IMR-90 (cell line): ENCODE results near the gene SESN1. TPM values are rescaled to one million over a fixed set of nuclear protein-coding genes. Genes with fewer than 3 reads are reported as not detected.

Source experiments
- ATAC-seq: fragments of 200-7000 bp; cut with Tn5 transposase; 2 replicates; pipeline ENCODE4 v1.9.1; 2020; ENCODE audit warnings: low read depth, mild to moderate bottlenecking, moderate library complexity
- BruUV-seq: library from RNA; stranded (reverse); fragments of 400-500 nt; replicated peaks from 2 replicates; lab custom pipeline; 2021; lab: Mats Ljungman, UMichigan
- CTCF ChIA-PET: fragments of 300-600 bp; formaldehyde crosslinking; extraction: SDS; loops from one replicate; lab custom pipeline; 2021; ENCODE audit warnings: antibody characterized with exemption; lab: Yijun Ruan, JAX
- POLR2A ChIA-PET: fragments of 300-600 bp; sonication (Branson Sonifier 250); formaldehyde crosslinking; loops from one replicate; lab custom pipeline; 2022; ENCODE audit warnings: antibody characterized with exemption; ENCODE audit not compliant: unreplicated experiment; lab: Charles Lee
- DNase-seq: peaks from one replicate; pipeline ENCODE4 v3.0.0; 2013
- H2AFZ ChIP-seq: replicated peaks from 2 replicates; pipeline ENCODE3; 2013; ENCODE audit warnings: low read length, mild to moderate bottlenecking; ENCODE audit not compliant: poor library complexity
- H2AK5ac ChIP-seq: 2 replicates; pipeline ENCODE4 v1.6.1; 2013; ENCODE audit warnings: low read depth, low read length, inconsistent platforms
- H2AK9ac ChIP-seq: replicated peaks from 2 replicates; pipeline ENCODE3; 2013; ENCODE audit warnings: mild to moderate bottlenecking, low read depth, low read length, moderate library complexity; ENCODE audit not compliant: poor library complexity
- H2BK120ac ChIP-seq: 2 replicates; pipeline ENCODE4 v1.6.1; 2013; ENCODE audit warnings: low read depth, low read length, inconsistent platforms
- H2BK15ac ChIP-seq: 3 replicates; pipeline ENCODE4 v1.6.1; 2013; ENCODE audit warnings: low read depth, low read length, inconsistent platforms
- H2BK20ac ChIP-seq: 2 replicates; pipeline ENCODE4 v1.6.1; 2013; ENCODE audit warnings: low read depth, mild to moderate bottlenecking, inconsistent platforms, low read length, moderate library complexity
- H2BK5ac ChIP-seq: 2 replicates; pipeline ENCODE4 v1.6.1; 2013; ENCODE audit warnings: mild to moderate bottlenecking, low read depth, low read length, inconsistent platforms; ENCODE audit not compliant: poor library complexity, severe bottlenecking
- H3K14ac ChIP-seq: replicated peaks from 2 replicates; pipeline ENCODE4 v1.6.1; 2013; ENCODE audit warnings: low read depth, low read length, inconsistent platforms
- H3K18ac ChIP-seq: 2 replicates; pipeline ENCODE4 v1.6.1; 2013; ENCODE audit warnings: low read depth, low read length, control low read depth
- H3K23ac ChIP-seq: 2 replicates; pipeline ENCODE4 v1.6.1; 2013; ENCODE audit warnings: low read depth, low read length, inconsistent platforms
- H3K27ac ChIP-seq: 2 replicates; pipeline ENCODE4 v1.5.1; 2013; ENCODE audit warnings: mild to moderate bottlenecking, control low read depth, low read length; ENCODE audit not compliant: insufficient read depth
- H3K27me3 ChIP-seq: 2 replicates; pipeline ENCODE4 v1.6.1; 2013; ENCODE audit warnings: low read length; ENCODE audit not compliant: control insufficient read depth, insufficient read depth
- H3K36me3 ChIP-seq: 2 replicates; pipeline ENCODE4 v1.6.1; 2013; ENCODE audit warnings: low read length, mixed read lengths; ENCODE audit not compliant: control insufficient read depth, insufficient read depth
- H3K4ac ChIP-seq: 2 replicates; pipeline ENCODE4 v1.6.1; 2013; ENCODE audit warnings: low read depth, low read length, inconsistent platforms
- H3K4me1 ChIP-seq: 2 replicates; pipeline ENCODE4 v1.6.1; 2013; ENCODE audit warnings: low read length, mixed read lengths; ENCODE audit not compliant: control insufficient read depth, insufficient read depth
- H3K4me2 ChIP-seq: 2 replicates; pipeline ENCODE4 v1.6.1; 2013; ENCODE audit warnings: low read depth, mild to moderate bottlenecking, control low read depth, low read length, moderate library complexity
- H3K4me3 ChIP-seq: 2 replicates; pipeline ENCODE4 v1.5.1; 2013; ENCODE audit warnings: low read depth, mild to moderate bottlenecking, control low read depth, low read length, moderate library complexity; ENCODE audit not compliant: insufficient read depth
- H3K56ac ChIP-seq: 2 replicates; pipeline ENCODE4 v1.6.1; 2013; ENCODE audit warnings: low read length, inconsistent platforms; ENCODE audit not compliant: insufficient read depth; ENCODE audit errors: extremely low read depth
- H3K79me1 ChIP-seq, 2 experiments: 2 replicates each; pipeline ENCODE4 v1.6.1; 2013; ENCODE audit warnings: low read length in 2 of 2, inconsistent platforms in 1 of 2, low read depth in 1 of 2
- H3K9ac ChIP-seq: 2 replicates; pipeline ENCODE4 v1.6.1; 2013; ENCODE audit warnings: low read depth, low read length, control low read depth
- H3K9me1 ChIP-seq: 2 replicates; pipeline ENCODE4 v1.6.1; 2013; ENCODE audit warnings: low read length, inconsistent platforms; ENCODE audit not compliant: insufficient read depth
- H3K9me3 ChIP-seq: 2 replicates; pipeline ENCODE4 v1.6.1; 2013; ENCODE audit warnings: low read length; ENCODE audit not compliant: control insufficient read depth, insufficient read depth
- H4K20me1 ChIP-seq: 2 replicates; pipeline ENCODE4 v1.6.1; 2013; ENCODE audit warnings: low read length, inconsistent platforms; ENCODE audit not compliant: insufficient read depth
- H4K5ac ChIP-seq: 2 replicates; pipeline ENCODE4 v1.6.1; 2013; ENCODE audit warnings: mild to moderate bottlenecking, low read depth, low read length, control low read depth
- H4K8ac ChIP-seq, 2 experiments: 2 replicates each; pipeline ENCODE4 v1.6.1; 2013; ENCODE audit warnings: low read depth in 2 of 2, low read length in 2 of 2, control low read depth in 1 of 2, inconsistent platforms in 1 of 2
- H4K91ac ChIP-seq: 2 replicates; pipeline ENCODE4 v1.6.1; 2013; ENCODE audit warnings: low read depth, low read length, inconsistent platforms; ENCODE audit not compliant: insufficient read depth
- CEBPB ChIP-seq: IDR thresholded peaks from 2 replicates; pipeline ENCODE4 v1.6.1; 2012; ENCODE audit warnings: low read depth, low read length, improper control_type of control experiment
- CHD1 ChIP-seq: IDR thresholded peaks from 2 replicates; pipeline ENCODE4 v1.6.1; 2012; ENCODE audit warnings: low read depth, low read length, improper control_type of control experiment
- MXI1 ChIP-seq: IDR thresholded peaks from 2 replicates; pipeline ENCODE4 v1.6.1; 2012; ENCODE audit warnings: low read depth, mild to moderate bottlenecking, low read length, moderate library complexity, borderline replicate concordance
- NFE2L2 ChIP-seq: fragments of 150-350 bp; IDR thresholded peaks from 2 replicates; pipeline ENCODE4 v1.6.1; 2016; ENCODE audit warnings: low read depth, mild to moderate bottlenecking, low read length
- RCOR1 ChIP-seq: IDR thresholded peaks from 2 replicates; pipeline ENCODE4 v1.6.1; 2012; ENCODE audit warnings: mild to moderate bottlenecking, low read length, improper control_type of control experiment; ENCODE audit not compliant: insufficient replicate concordance
- RFX5 ChIP-seq: IDR thresholded peaks from 2 replicates; pipeline ENCODE4 v1.8.0; 2012; ENCODE audit warnings: low read depth, mild to moderate bottlenecking, low read length, moderate library complexity
- WGBS, 2 experiments: methylation state at CpG; one replicate each; pipeline versions ENCODE4 v1.1.5 to v1.1.7; 2013; ENCODE audit warnings: missing lambda C conversion rate in 2 of 2; ENCODE audit not compliant: insufficient read length in 1 of 2; ENCODE audit errors: extremely low coverage in 2 of 2; 5-methylcytosine and 5-hydroxymethylcytosine counted together
- dilution Hi-C: fragments of 300-500 bp; cut with HindIII; formaldehyde crosslinking; loops from one replicate; pipeline ENCODE4 v1.14.3; 2018; ENCODE audit warnings: low sequenced_read_pairs; ENCODE audit not compliant: unreplicated experiment
- in situ Hi-C: fragments of 300-500 bp; cut with MboI; formaldehyde crosslinking; loops from 3 replicates; pipeline ENCODE4 v1.14.3; 2019; ENCODE audit warnings: low sequenced_read_pairs, inconsistent platforms, mixed read lengths
- intact Hi-C: fragments of 100-400 bp; cut with micrococcal nuclease; formaldehyde crosslinking; loops from 2 replicates; pipeline ENCODE4 v1.10.0; 2022
- polyA plus RNA-seq, 3 experiments: library from polyadenylated mRNA; depleted of rRNA; stranded (reverse); fragments of >200 nt; gene quantifications; 2 replicates each; pipeline ENCODE4 v1.2.3, GENCODE V29; 2012; ENCODE audit warnings: low replicate concordance in 1 of 3
- total RNA-seq: library from RNA; depleted of rRNA; stranded (reverse); fragments of >200 nt; gene quantifications from 2 replicates; pipeline ENCODE4 v1.2.3, GENCODE V29; 2012
- TF ChIP-seq, protein P1 (sequence below): fragments of 150-350 bp; IDR thresholded peaks from 2 replicates; pipeline ENCODE4 v1.6.1; 2017; ENCODE audit warnings: mild to moderate bottlenecking, antibody characterized with exemption, low read length, low read depth

Gene SESN1
- total and polyA plus RNA-seq, 2 of the 4 experiments (the other 2 are of a cell fraction) = 9.7 to 16.7 TPM

DNA sequence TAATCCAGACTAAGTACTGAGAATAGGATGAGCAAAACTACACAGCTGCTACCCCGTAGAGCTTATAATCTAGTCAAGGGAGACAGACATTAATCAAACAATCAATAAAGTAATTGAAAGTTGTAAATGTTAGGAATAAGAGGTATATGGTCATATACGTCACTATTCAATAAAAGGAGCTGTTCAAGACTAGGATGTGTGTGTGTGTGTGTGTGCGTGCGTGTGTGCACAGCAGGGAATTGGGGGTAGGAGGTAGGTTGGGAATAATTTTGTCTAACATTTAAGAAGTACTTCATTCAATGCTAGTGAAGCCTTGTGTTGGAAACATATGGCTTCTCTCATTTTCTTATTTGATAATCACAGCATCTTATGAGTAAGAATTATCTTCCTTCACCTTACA is 41.8 kb downstream of the SESN1 start:
- Histone ChIP-seq H3K9me3 (no peaks in the 10 kb centered on the region), H2AFZ (no peak overlapping the region), H3K9me1 (peaks cover 5% of the 10 kb centered on the region; the same call in 1 of the 2 replicates), H2BK20ac (no peak overlapping the region), H2AK9ac (no peak overlapping the region), H4K91ac (no peak overlapping the region), H3K27ac (no peak overlapping the region), H4K20me1 (no peaks in the 10 kb centered on the region), H3K36me3 (no peaks in the 10 kb centered on the region), H2AK5ac (no peak overlapping the region; the same call in 1 of the 2 replicates), H2BK5ac (no peak overlapping the region), H3K9ac (no peak overlapping the region), H3K4me1 (peaks cover 1% of the 10 kb centered on the region; the same call in 1 of the 2 replicates), H3K23ac (no peak overlapping the region; the same call in 1 of the 2 replicates), H3K4ac (no peak overlapping the region), H4K8ac (no peak overlapping the region), H4K5ac (no peak overlapping the region), H3K4me2 (no peak overlapping the region), H3K14ac (no peak overlapping the region), H3K4me3 (no peak overlapping the region), H3K27me3 (no peaks in the 10 kb centered on the region), H2BK15ac (no peak overlapping the region), H2BK120ac (no peak overlapping the region), H3K79me1 (peaks cover 4 to 5% of the 10 kb centered on the region in 2 experiments; a peak in 1 of 4 replicates), H3K56ac (no peak overlapping the region), H3K18ac (no peak overlapping the region)
- no CpG with 5 or more reads among the region's 4 CpGs for WGBS, 2 experiments
- BruUV-seq = no TSS peak
- in situ Hi-C loops = no loop called here
- TF ChIP-seq RCOR1 = no peak
- no peak for TF ChIP-seq RFX5
- TF ChIP-seq, protein P1, sequence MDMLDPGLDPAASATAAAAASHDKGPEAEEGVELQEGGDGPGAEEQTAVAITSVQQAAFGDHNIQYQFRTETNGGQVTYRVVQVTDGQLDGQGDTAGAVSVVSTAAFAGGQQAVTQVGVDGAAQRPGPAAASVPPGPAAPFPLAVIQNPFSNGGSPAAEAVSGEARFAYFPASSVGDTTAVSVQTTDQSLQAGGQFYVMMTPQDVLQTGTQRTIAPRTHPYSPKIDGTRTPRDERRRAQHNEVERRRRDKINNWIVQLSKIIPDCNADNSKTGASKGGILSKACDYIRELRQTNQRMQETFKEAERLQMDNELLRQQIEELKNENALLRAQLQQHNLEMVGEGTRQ = no peak
- TF ChIP-seq CHD1 = no peak
- TF ChIP-seq MXI1 = no peak
- TF ChIP-seq NFE2L2 = no peak
- TF ChIP-seq CEBPB = no peak
- ChIA-PET POLR2A (no interaction called here), CTCF (no interaction called here)
- no peak for ATAC-seq
- no peak for DNase-seq
- dilution Hi-C loops = loop anchor here (25.0 kb wide), 1 partner anchor 516 kb away; no protein-coding TSS in a partner anchor
- intact Hi-C loops = loop anchor here (5.0 kb wide), 1 partner anchor 41 kb away; no protein-coding TSS in a partner anchor
